HG03139 (cell line): ENCODE data around the gene COL9A1.
"Not testable (repeated sequence)": the region's sequence is repeated elsewhere in the genome, so short reads cannot be mapped to it uniquely, and the experiment has no call there.

Experiments
- ATAC-seq: cut with Tn5 transposase; IDR thresholded peaks from one replicate; pipeline ENCODE4 v1.9.1; 2021; ENCODE audit not compliant: unreplicated experiment

The COL9A1 gene

GRCh38 chr6:70303034-70303525, at the start of gene COL9A1:
Gene COL9A1, minus strand, starts transcription at chr6:70303084. Its CDS starts 160 bp downstream, at chr6:70302924.
- ATAC-seq = no peak

- no peak for ATAC-seq
Measured at GRCh38 chr6:70351461-70351860, 48.6 kb upstream of the COL9A1 start.

GRCh38 chr6:70345619-70346018, 42.7 kb upstream of the COL9A1 start:
- ATAC-seq = no peak

- no peak for ATAC-seq
Measured at GRCh38 chr6:70343313-70343712, 40.4 kb upstream of the COL9A1 start.

GRCh38 chr6:70339810-70340209, 36.9 kb upstream of the COL9A1 start:
- ATAC-seq = not testable (repeated sequence)

GRCh38 chr6:70338775-70339174, 35.9 kb upstream of the COL9A1 start:
- no peak for ATAC-seq

GRCh38 chr6:70337743-70338105, 34.8 kb upstream of the COL9A1 start:
- ATAC-seq = no peak

- ATAC-seq = no peak
Measured at GRCh38 chr6:70336996-70337742, 34.3 kb upstream of the COL9A1 start.

GRCh38 chr6:70327036-70327435, 24.2 kb upstream of the COL9A1 start:
- no peak for ATAC-seq

GRCh38 chr6:70325009-70325408, 22.1 kb upstream of the COL9A1 start:
- no peak for ATAC-seq

- not testable (repeated sequence) for ATAC-seq
Measured at GRCh38 chr6:70317799-70318198, 14.9 kb upstream of the COL9A1 start.

- ATAC-seq = no peak
Measured at GRCh38 chr6:70315079-70315751, 12.3 kb upstream of the COL9A1 start.

- no peak for ATAC-seq
Measured at GRCh38 chr6:70314296-70314695, 11.4 kb upstream of the COL9A1 start.

- no peak for ATAC-seq
Measured at GRCh38 chr6:70312165-70312745, 9.4 kb upstream of the COL9A1 start.

- ATAC-seq = no peak
Measured at GRCh38 chr6:70310063-70310694, 7.3 kb upstream of the COL9A1 start.

GRCh38 chr6:70309243-70309642, 6.4 kb upstream of the COL9A1 start:
- ATAC-seq = no peak

- ATAC-seq = not testable (repeated sequence)
Measured at GRCh38 chr6:70308142-70308541, 5.3 kb upstream of the COL9A1 start.

- ATAC-seq = no peak
Measured at GRCh38 chr6:70307008-70307407, 4.1 kb upstream of the COL9A1 start.

- ATAC-seq = no peak
Measured at GRCh38 chr6:70304616-70305015, 1.7 kb upstream of the COL9A1 start.

- no peak for ATAC-seq
Measured at GRCh38 chr6:70299456-70299855, 3.4 kb downstream of the COL9A1 start.

GRCh38 chr6:70298068-70298467, 4.8 kb downstream of the COL9A1 start:
- ATAC-seq = no peak

GRCh38 chr6:70292193-70292592, 10.7 kb downstream of the COL9A1 start:
- no peak for ATAC-seq
